MV-4-11 (cell line): Measurements from ENCODE around the gene NEDD9.
A peak's percentile ranks its signal among the peaks of the same experiment; 100 is the strongest.

ENCODE experiments used
- DNase-seq: peaks from one replicate; lab custom pipeline; 2025; lab: John Stamatoyannopoulos, UW

Gene NEDD9

GRCh38 chr6:11179088-11179418 lies 53.4 kb downstream of the NEDD9 start:
- no peak for DNase-seq

GRCh38 chr6:11177271-11177670 lies 55.2 kb downstream of the NEDD9 start:
- DNase-seq: no peak

GRCh38 chr6:11174242-11174611 lies 58.2 kb downstream of the NEDD9 start:
- peak; percentile 71 for DNase-seq

GRCh38 chr6:11172501-11173327 lies 59.8 kb downstream of the NEDD9 start:
- DNase-seq: peak; percentile 40

GRCh38 chr6:11171952-11172351 lies 60.5 kb downstream of the NEDD9 start:
- no peak for DNase-seq

GRCh38 chr6:11168091-11168635 lies 64.3 kb downstream of the NEDD9 start:
- DNase-seq: no peak

GRCh38 chr6:11166948-11167347 lies 65.5 kb downstream of the NEDD9 start:
- no peak for DNase-seq

GRCh38 chr6:11164717-11165646 lies 67.5 kb downstream of the NEDD9 start:
- peak; percentile 14 for DNase-seq

- no peak for DNase-seq
These were observed 68.5 kb downstream of the NEDD9 start for GRCh38 chr6:11163932-11164331.

- DNase-seq: no peak
These were observed 70.2 kb downstream of the NEDD9 start for GRCh38 chr6:11162262-11162661.

GRCh38 chr6:11161031-11161956 lies 71.2 kb downstream of the NEDD9 start:
- DNase-seq: no peak

GRCh38 chr6:11160199-11160598 lies 72.3 kb downstream of the NEDD9 start:
- no peak for DNase-seq

- peak; percentile 29 for DNase-seq
These were observed 76.9 kb downstream of the NEDD9 start for GRCh38 chr6:11155589-11155988.

- no peak for DNase-seq
These were observed 79.0 kb downstream of the NEDD9 start for GRCh38 chr6:11153447-11153846.

- DNase-seq: no peak
These were observed 79.9 kb downstream of the NEDD9 start for GRCh38 chr6:11152581-11152980.

- DNase-seq: no peak
These were observed 81.0 kb downstream of the NEDD9 start for GRCh38 chr6:11151488-11151887.

GRCh38 chr6:11149551-11149950 lies 82.9 kb downstream of the NEDD9 start:
- no peak for DNase-seq

- DNase-seq: no peak
These were observed 86.2 kb downstream of the NEDD9 start for GRCh38 chr6:11146117-11146826.

- DNase-seq: peak; percentile 60
These were observed 88.0 kb downstream of the NEDD9 start for GRCh38 chr6:11144393-11144851.

GRCh38 chr6:11143394-11144371 lies 88.8 kb downstream of the NEDD9 start:
- DNase-seq: peak; percentile 83
